ENCODE results near the gene CLASP1.
"Not testable (repeated sequence)": the region's sequence is repeated elsewhere in the genome, so short reads cannot be mapped to it uniquely, and the experiment has no call there.

CLASP1 gene

GRCh38 chr2:121376535-121377250 lies 272.6 kb downstream of the CLASP1 start:
- no peaks in the 10 kb centered on the region for H3K27me3 ChIP-seq (replicated peaks in 2 of 5; ENCODE audit: control insufficient read depth in 4 of 5, insufficient read depth in 5 of 5, low read length in 4 of 5)
- H3K4me1 ChIP-seq (ENCODE audit: control extremely low read depth in 1 of 4, control insufficient read depth in 4 of 4, insufficient read depth in 4 of 4, low read length in 3 of 4): no peaks in the 10 kb centered on the region
- ChIA-PET CTCF (interaction anchor here (1.0 to 1.5 kb wide), 3 partner anchors 10 to 21 kb away, joined by 3 read pairs; no protein-coding TSS in a partner anchor), POLR2A (no interaction called here)
- no CpG with 5 or more reads among the region's 5 CpGs for WGBS (ENCODE audit: insufficient coverage)
- H3K36me3 ChIP-seq (ENCODE audit: control insufficient read depth in 4 of 4, insufficient read depth in 4 of 4, low read length in 3 of 4): peaks cover 9 to 73% (median 42%) of the 10 kb centered on the region in 4 experiments
- peaks cover 0 to 8% (median 0%) of the 10 kb centered on the region in 5 experiments for H3K9me3 ChIP-seq (ENCODE audit: control extremely low read depth in 1 of 5, control insufficient read depth in 4 of 5, insufficient read depth in 2 of 5, low read depth in 1 of 5, low read length in 4 of 5)
- H3K27ac ChIP-seq (ENCODE audit: insufficient read depth in 1 of 2, low read depth in 1 of 2, low read length in 2 of 2, poor library complexity in 1 of 2, severe bottlenecking in 2 of 2): no peak overlapping the region
- no peak for DNase-seq
- no peak overlapping the region for H3K4me3 ChIP-seq (ENCODE audit: control insufficient read depth in 1 of 7, extremely low read depth in 1 of 7, insufficient read depth in 4 of 7, low read depth in 2 of 7, low read length in 6 of 7)

- Histone ChIP-seq H3K4me1 (ENCODE audit: control extremely low read depth in 1 of 4, control insufficient read depth in 4 of 4, insufficient read depth in 4 of 4, low read length in 3 of 4) (no peaks in the 10 kb centered on the region), H3K27ac (ENCODE audit: insufficient read depth in 1 of 2, low read depth in 1 of 2, low read length in 2 of 2, poor library complexity in 1 of 2, severe bottlenecking in 2 of 2) (no peak overlapping the region), H3K4me3 (ENCODE audit: control insufficient read depth in 1 of 7, extremely low read depth in 1 of 7, insufficient read depth in 4 of 7, low read depth in 2 of 7, low read length in 6 of 7) (no peak overlapping the region), H3K27me3 (replicated peaks in 2 of 5; ENCODE audit: control insufficient read depth in 4 of 5, insufficient read depth in 5 of 5, low read length in 4 of 5) (no peaks in the 10 kb centered on the region), H3K36me3 (ENCODE audit: control insufficient read depth in 4 of 4, insufficient read depth in 4 of 4, low read length in 3 of 4) (peaks cover 9 to 66% (median 36%) of the 10 kb centered on the region in 4 experiments), H3K9me3 (ENCODE audit: control extremely low read depth in 1 of 5, control insufficient read depth in 4 of 5, insufficient read depth in 2 of 5, low read depth in 1 of 5, low read length in 4 of 5) (peaks cover 0 to 8% (median 0%) of the 10 kb centered on the region in 5 experiments)
- 100% methylated on average over 2 of the region's 3 CpGs for WGBS (ENCODE audit: insufficient coverage)
- ChIA-PET POLR2A (no interaction called here), CTCF (interaction anchor here (0.6 to 1.5 kb wide), 2 partner anchors 10 to 22 kb away, joined by 3 read pairs; no protein-coding TSS in a partner anchor)
- no peak for DNase-seq
Measured at GRCh38 chr2:121375621-121376159, 273.6 kb downstream of the CLASP1 start.

GRCh38 chr2:121374412-121375075 lies 274.7 kb downstream of the CLASP1 start:
- 100% methylated on average over 4 of the region's 5 CpGs for WGBS (ENCODE audit: insufficient coverage)
- H3K4me1 ChIP-seq (ENCODE audit: control extremely low read depth in 1 of 4, control insufficient read depth in 4 of 4, insufficient read depth in 4 of 4, low read length in 3 of 4); CTCF ChIA-PET; H3K27ac ChIP-seq (ENCODE audit: insufficient read depth in 1 of 2, low read depth in 1 of 2, low read length in 2 of 2, poor library complexity in 1 of 2, severe bottlenecking in 2 of 2); H3K4me3 ChIP-seq (ENCODE audit: control insufficient read depth in 1 of 7, extremely low read depth in 1 of 7, insufficient read depth in 4 of 7, low read depth in 2 of 7, low read length in 6 of 7); H3K27me3 ChIP-seq (replicated peaks in 2 of 5; ENCODE audit: control insufficient read depth in 4 of 5, insufficient read depth in 5 of 5, low read length in 4 of 5); H3K9me3 ChIP-seq (ENCODE audit: control extremely low read depth in 1 of 5, control insufficient read depth in 4 of 5, insufficient read depth in 2 of 5, low read depth in 1 of 5, low read length in 4 of 5); DNase-seq; POLR2A ChIA-PET: not testable (repeated sequence)
- H3K36me3 ChIP-seq (ENCODE audit: control insufficient read depth in 4 of 4, insufficient read depth in 4 of 4, low read length in 3 of 4): peaks cover 7 to 61% (median 36%) of the 10 kb centered on the region in 4 experiments

- WGBS (ENCODE audit: insufficient coverage): 96% methylated on average over 3 of the region's 7 CpGs
- Histone ChIP-seq H3K27ac (ENCODE audit: insufficient read depth in 1 of 2, low read depth in 1 of 2, low read length in 2 of 2, poor library complexity in 1 of 2, severe bottlenecking in 2 of 2) (no peak overlapping the region), H3K4me1 (ENCODE audit: control extremely low read depth in 1 of 4, control insufficient read depth in 4 of 4, insufficient read depth in 4 of 4, low read length in 3 of 4) (no peaks in the 10 kb centered on the region), H3K4me3 (ENCODE audit: control insufficient read depth in 1 of 7, extremely low read depth in 1 of 7, insufficient read depth in 4 of 7, low read depth in 2 of 7, low read length in 6 of 7) (no peak overlapping the region), H3K27me3 (replicated peaks in 2 of 5; ENCODE audit: control insufficient read depth in 4 of 5, insufficient read depth in 5 of 5, low read length in 4 of 5) (no peaks in the 10 kb centered on the region), H3K9me3 (ENCODE audit: control extremely low read depth in 1 of 5, control insufficient read depth in 4 of 5, insufficient read depth in 2 of 5, low read depth in 1 of 5, low read length in 4 of 5) (peaks cover 0 to 8% (median 0%) of the 10 kb centered on the region in 5 experiments), H3K36me3 (ENCODE audit: control insufficient read depth in 4 of 4, insufficient read depth in 4 of 4, low read length in 3 of 4) (peaks cover 9 to 58% (median 38%) of the 10 kb centered on the region in 4 experiments)
- CTCF ChIA-PET: no interaction called here
- POLR2A ChIA-PET: no interaction called here
- DNase-seq: no peak
Measured at GRCh38 chr2:121372721-121373353, 276.4 kb downstream of the CLASP1 start.

GRCh38 chr2:121372082-121372481 lies 277.2 kb downstream of the CLASP1 start:
- Histone ChIP-seq H3K4me3 (ENCODE audit: control insufficient read depth in 1 of 7, extremely low read depth in 1 of 7, insufficient read depth in 4 of 7, low read depth in 2 of 7, low read length in 6 of 7) (no peak overlapping the region), H3K27me3 (replicated peaks in 2 of 5; ENCODE audit: control insufficient read depth in 4 of 5, insufficient read depth in 5 of 5, low read length in 4 of 5) (no peaks in the 10 kb centered on the region), H3K9me3 (ENCODE audit: control extremely low read depth in 1 of 5, control insufficient read depth in 4 of 5, insufficient read depth in 2 of 5, low read depth in 1 of 5, low read length in 4 of 5) (peaks cover 0 to 8% (median 0%) of the 10 kb centered on the region in 5 experiments), H3K27ac (ENCODE audit: insufficient read depth in 1 of 2, low read depth in 1 of 2, low read length in 2 of 2, poor library complexity in 1 of 2, severe bottlenecking in 2 of 2) (no peak overlapping the region), H3K36me3 (ENCODE audit: control insufficient read depth in 4 of 4, insufficient read depth in 4 of 4, low read length in 3 of 4) (peaks cover 9 to 61% (median 42%) of the 10 kb centered on the region in 4 experiments), H3K4me1 (ENCODE audit: control extremely low read depth in 1 of 4, control insufficient read depth in 4 of 4, insufficient read depth in 4 of 4, low read length in 3 of 4) (no peaks in the 10 kb centered on the region)
- ChIA-PET POLR2A (no interaction called here), CTCF (no interaction called here)
- no peak for DNase-seq

- no peaks in the 10 kb centered on the region for H3K4me1 ChIP-seq (ENCODE audit: control extremely low read depth in 1 of 4, control insufficient read depth in 4 of 4, insufficient read depth in 4 of 4, low read length in 3 of 4)
Measured at GRCh38 chr2:121368836-121369235, 280.4 kb downstream of the CLASP1 start.

More at GRCh38 chr2:121368836-121369235, 280.4 kb downstream of the CLASP1 start:
- CTCF ChIA-PET: no interaction called here
- POLR2A ChIA-PET: no interaction called here
- Histone ChIP-seq H3K4me3 (ENCODE audit: control insufficient read depth in 1 of 7, extremely low read depth in 1 of 7, insufficient read depth in 4 of 7, low read depth in 2 of 7, low read length in 6 of 7) (no peak overlapping the region), H3K36me3 (ENCODE audit: control insufficient read depth in 4 of 4, insufficient read depth in 4 of 4, low read length in 3 of 4) (peaks cover 5 to 59% (median 41%) of the 10 kb centered on the region in 4 experiments), H3K27ac (ENCODE audit: insufficient read depth in 1 of 2, low read depth in 1 of 2, low read length in 2 of 2, poor library complexity in 1 of 2, severe bottlenecking in 2 of 2) (no peak overlapping the region), H3K27me3 (replicated peaks in 2 of 5; ENCODE audit: control insufficient read depth in 4 of 5, insufficient read depth in 5 of 5, low read length in 4 of 5) (no peaks in the 10 kb centered on the region), H3K9me3 (ENCODE audit: control extremely low read depth in 1 of 5, control insufficient read depth in 4 of 5, insufficient read depth in 2 of 5, low read depth in 1 of 5, low read length in 4 of 5) (peaks cover 0 to 3% (median 0%) of the 10 kb centered on the region in 5 experiments)
- no peak for DNase-seq
